GM12874 (cell line): ENCODE measurements around the gene PJA2.

ENCODE experiments used
- CTCF ChIP-seq: IDR thresholded peaks from 2 replicates; pipeline ENCODE4 v1.5.1; 2011; ENCODE audit warnings: low read depth, mild to moderate bottlenecking, control low read depth, low read length, moderate library complexity; ENCODE audit not compliant: insufficient read depth

Gene PJA2

GRCh38 chr5:109291090-109291489, 118.7 kb downstream of the PJA2 start:
- TF ChIP-seq CTCF: no peak

- no peak for TF ChIP-seq CTCF
Measured at GRCh38 chr5:109290231-109290630, 119.5 kb downstream of the PJA2 start.
